OCI-M2 (cell line): ENCODE data around the gene SRGAP2C.
"Not testable (repeated sequence)": the region's sequence is repeated elsewhere in the genome, so short reads cannot be mapped to it uniquely, and the experiment has no call there.

Experiments
- DNase-seq: peaks from one replicate; lab custom pipeline; 2025; ENCODE audit not compliant: unreplicated experiment; lab: John Stamatoyannopoulos, UW

The SRGAP2C gene

GRCh38 chr1:121324726-121325125 is 140.0 kb downstream of the SRGAP2C start:
- not testable (repeated sequence) for DNase-seq

DNA sequence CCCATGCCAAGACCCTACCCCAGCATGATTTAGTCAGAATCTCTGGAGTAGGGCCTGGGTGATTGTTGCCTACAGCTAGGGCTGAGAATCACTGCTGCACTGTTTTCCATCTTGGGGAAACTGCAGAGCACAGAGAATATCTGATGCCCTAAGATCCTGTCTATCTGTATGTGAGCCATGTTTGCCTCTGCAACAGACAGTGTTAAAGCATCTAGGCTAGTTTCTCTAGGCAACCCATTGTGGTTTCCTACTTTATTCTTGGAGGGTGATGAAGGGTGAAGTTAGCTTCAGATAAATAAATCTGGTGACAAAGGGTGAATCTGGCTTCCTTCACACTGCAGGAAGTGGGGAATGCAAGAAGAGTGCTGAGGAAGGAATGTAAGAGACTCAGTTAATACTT is 147.4 kb downstream of the SRGAP2C start:
- not testable (repeated sequence) for DNase-seq

DNA sequence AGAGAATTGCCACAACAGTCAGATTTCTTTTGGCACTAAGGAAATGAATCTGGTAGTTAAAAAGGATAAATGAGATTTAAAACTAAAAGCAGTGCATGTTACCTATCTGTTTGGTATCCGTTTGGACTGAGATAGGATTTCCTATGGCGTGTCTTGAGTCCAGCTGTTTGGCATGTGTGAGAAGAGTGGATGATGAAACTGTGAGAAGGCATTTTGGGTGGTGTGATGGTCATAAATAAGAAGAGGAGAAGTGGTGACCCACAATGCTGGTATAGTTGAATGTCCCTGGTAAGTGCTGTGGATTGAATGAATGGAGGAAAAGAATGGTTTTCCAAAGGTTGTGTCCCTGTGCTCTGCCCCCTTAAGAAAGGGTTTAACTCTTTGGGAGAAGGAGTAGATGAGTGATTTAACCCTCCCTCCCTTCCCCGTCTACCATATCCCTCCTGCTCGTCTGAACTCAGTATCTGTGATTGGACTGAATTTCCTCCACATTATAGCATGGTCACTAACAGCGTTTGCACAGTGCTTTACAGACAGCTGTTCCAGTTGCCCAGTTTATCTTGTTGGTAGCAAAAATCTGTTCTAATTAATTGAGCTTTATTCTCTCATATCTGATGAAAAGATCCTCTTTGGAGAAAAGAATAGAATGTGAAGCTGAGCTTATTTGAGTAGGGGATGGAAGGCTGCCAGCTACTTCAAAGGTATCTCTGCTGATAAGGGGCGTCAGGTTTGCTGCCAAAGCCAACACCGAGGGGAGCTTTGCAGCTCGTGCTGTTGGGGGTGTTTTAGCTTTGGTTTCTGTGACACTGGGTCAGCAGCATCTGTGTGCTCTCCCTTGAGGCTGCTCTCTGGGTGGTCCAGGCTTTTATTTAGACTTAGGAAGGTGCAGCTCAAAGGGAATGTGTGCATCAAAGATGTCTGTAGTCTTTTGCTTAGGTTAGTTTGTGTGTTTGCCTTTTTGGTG is 148.1 kb downstream of the SRGAP2C start:
- not testable (repeated sequence) for DNase-seq

- not testable (repeated sequence) for DNase-seq
Observed at GRCh38 chr1:121337958-121338357, 153.2 kb downstream of the SRGAP2C start.

- DNase-seq: not testable (repeated sequence)
Observed at GRCh38 chr1:121339611-121340010, 154.8 kb downstream of the SRGAP2C start.

DNA sequence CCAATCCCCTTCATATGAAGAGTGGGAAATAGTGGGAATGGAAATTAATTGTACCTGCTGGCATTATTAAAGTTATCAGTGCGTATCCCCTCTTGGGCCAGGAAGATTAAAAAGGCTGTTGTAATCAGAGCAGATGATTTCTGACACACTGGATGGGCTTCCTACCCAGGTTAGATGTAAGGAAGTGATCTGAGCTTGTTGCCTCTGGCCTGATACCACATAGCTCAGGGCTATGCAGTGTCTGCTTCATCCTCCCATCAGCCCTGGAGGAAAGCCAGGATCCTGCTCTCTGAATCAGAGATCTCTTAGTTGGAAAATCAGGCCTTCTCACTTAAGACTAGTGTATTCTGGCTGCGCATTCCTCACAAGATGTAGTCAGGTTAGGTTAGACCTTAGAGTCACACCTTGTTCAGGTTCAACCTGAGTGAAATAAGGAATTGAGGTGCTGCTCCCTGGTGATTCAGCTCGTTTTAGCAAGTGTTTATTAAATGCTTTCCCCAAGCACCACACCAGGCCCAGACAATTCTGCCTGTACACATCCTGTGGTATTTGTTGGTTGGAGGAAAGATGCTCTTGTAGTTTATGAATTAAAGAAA is 158.6 kb downstream of the SRGAP2C start:
- DNase-seq: not testable (repeated sequence)

DNA sequence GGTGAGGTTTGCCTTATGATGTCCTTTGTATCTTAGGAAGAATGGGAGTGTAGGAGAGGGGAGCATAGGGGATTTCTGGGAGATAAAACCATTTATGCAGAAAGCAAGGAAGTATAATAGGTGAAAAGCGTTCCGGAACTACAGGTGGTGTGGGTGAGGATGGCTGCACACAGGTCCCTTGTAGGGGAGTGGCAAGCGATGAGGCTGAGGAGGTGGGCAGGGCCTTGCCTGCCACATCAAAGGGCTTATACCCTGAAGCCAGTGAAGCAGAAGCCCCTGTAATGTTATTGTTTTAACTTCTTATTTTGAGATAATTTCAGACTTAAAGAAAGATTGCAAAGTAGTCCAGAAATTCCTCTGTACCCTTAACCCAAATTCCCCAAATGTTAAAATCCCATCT is 159.6 kb downstream of the SRGAP2C start:
- DNase-seq: not testable (repeated sequence)

GRCh38 chr1:121346654-121347053 is 161.9 kb downstream of the SRGAP2C start:
- DNase-seq: not testable (repeated sequence)

DNA sequence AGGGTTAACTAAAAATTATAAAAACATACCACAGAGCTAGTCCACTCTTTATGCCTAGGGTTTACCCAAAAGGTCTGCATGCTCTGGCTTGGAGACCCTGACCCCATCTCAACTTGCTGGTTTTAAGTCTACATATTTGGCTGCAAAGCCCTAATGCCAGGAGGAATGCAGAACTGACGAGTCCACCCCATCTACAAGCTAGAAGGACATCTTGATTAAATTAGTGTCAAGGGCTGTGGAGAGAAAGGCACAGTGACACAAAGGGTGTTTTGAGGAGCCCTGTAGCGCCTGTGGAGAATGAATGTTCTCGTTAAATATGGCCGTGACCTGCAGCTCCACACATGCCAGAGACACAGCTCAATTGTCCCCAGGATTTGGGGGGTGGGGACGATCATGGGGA is 162.7 kb downstream of the SRGAP2C start:
- not testable (repeated sequence) for DNase-seq

DNA sequence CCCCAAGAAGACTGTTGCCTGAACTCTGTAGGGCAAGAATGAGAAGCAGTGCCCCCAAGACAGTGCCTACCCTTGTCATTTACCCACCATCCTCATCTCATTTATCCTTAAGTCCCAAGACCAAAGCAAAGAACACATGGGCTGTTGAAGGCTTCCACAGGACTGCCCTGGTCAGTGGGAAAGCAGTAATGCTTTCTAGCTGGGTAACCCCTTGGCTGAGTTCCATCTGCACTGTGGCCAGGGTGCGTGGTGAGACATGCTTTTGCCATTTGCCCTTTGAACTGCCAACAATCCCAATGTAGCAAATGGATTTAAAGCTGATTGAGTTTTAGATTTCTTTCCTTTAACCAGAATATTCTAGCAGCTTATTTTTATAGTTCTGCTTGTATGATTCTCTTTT is 163.3 kb downstream of the SRGAP2C start:
- not testable (repeated sequence) for DNase-seq

DNA sequence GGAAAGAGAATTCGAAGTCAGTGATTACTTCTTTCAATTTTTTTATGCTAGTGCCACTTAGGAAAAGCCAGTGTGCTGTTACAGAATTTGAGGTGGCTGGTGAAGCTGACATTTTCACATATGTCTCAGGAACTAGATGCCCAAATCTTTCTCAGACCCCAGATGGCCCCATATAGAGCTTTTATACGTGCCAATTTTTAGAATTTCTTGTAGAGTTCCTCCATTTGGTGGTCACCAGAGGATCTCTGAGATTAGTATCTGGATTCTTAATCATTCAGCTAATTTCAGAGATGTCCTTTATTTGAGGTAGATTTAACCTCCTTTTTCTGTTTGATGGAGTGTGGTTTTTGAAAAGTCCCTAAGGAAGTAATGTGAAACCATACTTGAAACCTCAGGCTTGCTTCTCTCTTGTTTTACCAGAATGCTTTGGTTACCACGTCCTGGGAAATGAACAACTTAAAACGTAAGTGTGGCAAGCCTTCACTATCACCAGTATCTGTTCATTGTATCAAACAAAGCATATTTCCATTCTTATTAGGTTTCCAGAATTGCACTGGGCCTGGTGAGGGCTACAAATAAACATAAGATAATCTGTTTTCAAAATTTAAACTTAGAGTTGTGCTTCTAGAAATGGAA is 164.7 kb downstream of the SRGAP2C start:
- DNase-seq: not testable (repeated sequence)

DNA sequence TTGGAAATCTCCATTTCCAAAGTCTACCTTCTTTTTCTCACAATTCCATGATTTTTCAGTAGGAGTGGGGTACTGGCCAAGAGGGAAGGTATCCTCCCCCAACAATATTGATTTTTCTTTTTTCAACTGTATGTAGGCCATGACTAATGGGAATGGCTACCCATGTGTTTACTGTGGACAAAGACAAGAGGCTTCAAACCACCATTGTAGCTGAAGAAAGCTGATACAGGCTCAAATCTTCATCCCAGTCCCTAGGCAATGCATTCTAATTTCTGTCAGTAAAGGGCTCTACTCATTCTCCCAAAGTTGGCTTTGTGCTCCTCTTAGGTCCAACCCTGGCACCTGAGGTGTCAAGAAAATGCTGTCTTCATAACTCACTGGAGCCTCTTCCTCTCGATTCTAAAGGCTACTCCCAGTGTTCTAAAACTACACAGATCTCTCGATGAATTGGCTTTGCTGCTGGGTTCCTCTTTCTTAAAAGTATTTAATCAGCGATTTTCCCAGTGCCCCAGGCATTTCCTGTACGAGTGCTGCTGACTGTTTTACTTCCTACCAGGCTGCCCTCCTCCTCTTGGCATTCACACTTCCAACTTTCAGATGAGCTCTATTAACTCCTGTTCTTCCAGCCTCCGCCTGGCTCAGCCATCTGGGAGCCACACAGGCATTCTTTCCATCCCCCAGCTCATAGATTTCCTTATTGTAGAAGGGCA is 171.1 kb downstream of the SRGAP2C start:
- DNase-seq: not testable (repeated sequence)

- not testable (repeated sequence) for DNase-seq
Observed at GRCh38 chr1:121356819-121357218, 172.0 kb downstream of the SRGAP2C start.

- DNase-seq: not testable (repeated sequence)
Observed at GRCh38 chr1:121360531-121360930, 175.8 kb downstream of the SRGAP2C start.

DNA sequence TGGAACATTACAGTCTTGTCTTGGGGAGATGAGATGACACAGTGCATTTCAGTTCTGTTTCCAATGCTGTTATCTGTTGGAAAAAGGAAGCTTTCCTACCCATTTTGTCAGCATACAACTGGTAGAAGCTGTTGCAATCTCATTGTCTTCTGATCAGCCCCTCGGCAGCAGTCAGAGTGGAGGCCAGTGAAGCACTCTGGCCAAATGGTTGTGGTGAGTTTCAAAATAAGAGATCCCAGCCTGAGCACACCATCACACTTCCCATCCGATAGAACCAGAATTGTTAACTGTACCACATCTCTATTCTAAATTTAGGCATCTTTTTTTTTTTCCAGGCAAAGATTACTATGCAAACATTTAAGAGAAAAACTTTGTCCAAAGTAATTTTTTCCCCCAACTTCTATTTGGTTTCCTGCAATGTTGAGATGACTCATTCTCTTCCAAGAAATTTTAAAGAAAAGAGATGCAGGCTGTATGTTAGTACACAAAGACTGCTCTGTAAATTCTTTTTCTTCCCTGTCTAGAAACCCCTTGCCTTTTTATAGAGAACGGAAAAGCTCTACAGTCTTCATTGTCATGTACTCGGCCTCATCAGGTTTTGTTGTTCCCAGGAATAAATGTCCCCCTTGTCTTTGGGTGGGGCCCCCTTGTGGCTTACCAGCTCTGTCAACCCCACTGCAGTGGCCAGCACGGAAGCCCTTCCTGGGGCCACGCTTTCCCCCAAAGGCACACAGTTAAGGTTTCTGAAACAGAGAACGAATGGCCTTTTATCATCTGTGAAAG is 176.9 kb downstream of the SRGAP2C start:
- not testable (repeated sequence) for DNase-seq

- DNase-seq: not testable (repeated sequence)
Observed at GRCh38 chr1:121362234-121362883, 177.6 kb downstream of the SRGAP2C start.

DNA sequence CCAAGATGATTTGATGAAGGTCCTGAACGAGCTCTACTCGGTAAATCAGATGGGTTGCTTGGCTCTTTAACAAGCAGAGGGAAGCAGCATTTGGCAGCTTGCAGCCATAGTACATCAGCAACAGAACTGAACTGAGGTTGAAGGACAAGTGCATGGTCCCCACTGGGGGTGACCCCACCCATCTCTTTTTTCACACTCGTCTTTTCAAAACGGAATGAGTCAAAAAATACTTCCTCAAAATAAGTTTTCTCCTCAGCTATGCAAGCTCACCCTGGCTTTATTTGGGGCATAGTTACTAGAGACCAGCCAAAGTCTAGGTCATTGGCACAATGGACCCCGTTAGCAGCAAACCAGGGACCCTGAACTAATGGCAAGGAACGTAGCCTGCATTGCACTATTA is 180.5 kb downstream of the SRGAP2C start:
- DNase-seq: not testable (repeated sequence)

DNA sequence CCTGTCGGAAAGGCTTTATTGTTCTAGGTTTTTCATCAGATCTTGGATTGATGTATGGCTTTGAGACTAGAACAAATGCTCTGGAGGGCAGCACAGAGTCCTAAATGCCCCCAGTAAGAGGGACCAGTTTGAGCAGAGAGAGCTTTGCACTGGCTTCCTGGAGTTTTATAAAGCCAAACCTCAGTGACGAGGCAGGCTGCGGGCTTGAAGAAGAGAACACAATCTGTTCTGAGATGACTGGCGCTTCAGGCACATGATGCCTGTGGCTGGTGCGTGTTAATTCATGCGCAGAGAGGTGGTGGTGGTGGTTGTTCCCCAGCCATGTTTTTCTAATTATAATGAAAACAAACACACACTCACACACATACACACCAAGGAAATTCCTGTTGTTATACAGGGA is 180.9 kb downstream of the SRGAP2C start:
- not testable (repeated sequence) for DNase-seq

DNA sequence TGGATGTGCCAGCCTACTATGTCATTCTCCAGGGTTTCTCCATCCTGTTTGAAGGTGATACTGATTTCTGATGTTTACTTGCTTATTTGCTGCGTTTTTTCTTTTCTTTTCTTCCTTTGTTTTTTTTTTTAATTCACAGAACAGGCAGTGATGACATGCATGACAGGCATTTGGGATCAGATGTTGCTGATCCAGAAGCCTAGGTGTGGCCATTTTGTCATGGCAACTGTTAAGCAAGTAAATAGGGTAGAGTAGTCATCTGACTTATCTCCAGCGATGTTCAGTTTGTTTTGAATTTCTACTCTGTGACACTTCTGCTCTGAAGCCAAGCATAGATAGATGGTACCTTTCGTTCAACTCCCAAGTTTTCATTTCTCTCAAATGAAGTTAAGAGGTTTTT is 181.4 kb downstream of the SRGAP2C start:
- DNase-seq: not testable (repeated sequence)

- DNase-seq: not testable (repeated sequence)
Observed at GRCh38 chr1:121368910-121369309, 184.1 kb downstream of the SRGAP2C start.
